ENCODE measurements around the gene LRRC8A.

Gene LRRC8A

GRCh38 chr9:128898382-128898781, 16.4 kb downstream of the LRRC8A start:
- H4K20me1 ChIP-seq (ENCODE audit: control insufficient read depth, insufficient read depth, low read depth, low read length): no peaks in the 10 kb centered on the region
- no peaks in the 10 kb centered on the region for H3F3A ChIP-seq (ENCODE audit: control insufficient read depth, insufficient read depth)
- no peak for TF ChIP-seq CTCF (IDR thresholded peaks at IDR 0.05; ENCODE audit: low read depth, low read length, poor library complexity, severe bottlenecking)
- no peak for TF ChIP-seq EZH2phosphoT487 (IDR thresholded peaks at IDR 0.05; ENCODE audit: borderline replicate concordance, low read length)
- H3K27ac ChIP-seq (ENCODE audit: low read depth, low read length): no peak overlapping the region
- H3K4me2 ChIP-seq (ENCODE audit: low read length): no peak overlapping the region
- H3K27me3 ChIP-seq (ENCODE audit: control insufficient read depth, low read length): no peaks in the 10 kb centered on the region
- peaks cover 16% of the 10 kb centered on the region; the same call in 1 of the 2 replicates for H3K36me3 ChIP-seq (ENCODE audit: control insufficient read depth, low read length)
- H3K9me2 ChIP-seq (replicated peaks; ENCODE audit: control insufficient read depth, low read length): no peaks in the 10 kb centered on the region
- no peaks in the 10 kb centered on the region for H3K9me3 ChIP-seq (ENCODE audit: control insufficient read depth, insufficient read depth, low read length)
- no peak overlapping the region for H3K4me3 ChIP-seq (ENCODE audit: low read length)
- H3K4me1 ChIP-seq (ENCODE audit: control insufficient read depth, low read length): peaks cover 20% of the 10 kb centered on the region
- peaks cover 7% of the 10 kb centered on the region for H3K79me2 ChIP-seq (ENCODE audit: control insufficient read depth, low read length)

- H3F3A ChIP-seq (ENCODE audit: control insufficient read depth, insufficient read depth): no peaks in the 10 kb centered on the region
- TF ChIP-seq EZH2phosphoT487 (IDR thresholded peaks at IDR 0.05; ENCODE audit: borderline replicate concordance, low read length) (no peak), CTCF (IDR thresholded peaks at IDR 0.05; ENCODE audit: low read depth, low read length, poor library complexity, severe bottlenecking) (no peak)
Measured at GRCh38 chr9:128898845-128899565, 17.1 kb downstream of the LRRC8A start.

GRCh38 chr9:128899566-128900322, 17.8 kb downstream of the LRRC8A start:
- Histone ChIP-seq H3K4me2 (ENCODE audit: low read length) (no peak overlapping the region), H3K4me1 (ENCODE audit: control insufficient read depth, low read length) (peaks cover 20% of the 10 kb centered on the region), H3K9me2 (replicated peaks; ENCODE audit: control insufficient read depth, low read length) (no peaks in the 10 kb centered on the region), H3K9me3 (ENCODE audit: control insufficient read depth, insufficient read depth, low read length) (no peaks in the 10 kb centered on the region), H3K79me2 (ENCODE audit: control insufficient read depth, low read length) (peaks cover 7% of the 10 kb centered on the region), H3K36me3 (ENCODE audit: control insufficient read depth, low read length) (peaks cover 15% of the 10 kb centered on the region; the same call in 1 of the 2 replicates), H3K27me3 (ENCODE audit: control insufficient read depth, low read length) (no peaks in the 10 kb centered on the region), H3K4me3 (ENCODE audit: low read length) (no peak overlapping the region), H3F3A (ENCODE audit: control insufficient read depth, insufficient read depth) (no peaks in the 10 kb centered on the region), H4K20me1 (ENCODE audit: control insufficient read depth, insufficient read depth, low read depth, low read length) (no peaks in the 10 kb centered on the region), H3K27ac (ENCODE audit: low read depth, low read length) (no peak overlapping the region)
- TF ChIP-seq CTCF (IDR thresholded peaks at IDR 0.05; ENCODE audit: low read depth, low read length, poor library complexity, severe bottlenecking): no peak
- TF ChIP-seq EZH2phosphoT487 (IDR thresholded peaks at IDR 0.05; ENCODE audit: borderline replicate concordance, low read length): no peak

More at GRCh38 chr9:128898845-128899565, 17.1 kb downstream of the LRRC8A start:
- Histone ChIP-seq H3K36me3 (ENCODE audit: control insufficient read depth, low read length) (peaks cover 15% of the 10 kb centered on the region; the same call in 1 of the 2 replicates), H3K9me2 (replicated peaks; ENCODE audit: control insufficient read depth, low read length) (no peaks in the 10 kb centered on the region), H3K4me3 (ENCODE audit: low read length) (no peak overlapping the region), H3K27ac (ENCODE audit: low read depth, low read length) (no peak overlapping the region), H3K79me2 (ENCODE audit: control insufficient read depth, low read length) (peaks cover 7% of the 10 kb centered on the region), H3K9me3 (ENCODE audit: control insufficient read depth, insufficient read depth, low read length) (no peaks in the 10 kb centered on the region), H3K27me3 (ENCODE audit: control insufficient read depth, low read length) (no peaks in the 10 kb centered on the region), H3K4me2 (ENCODE audit: low read length) (no peak overlapping the region), H4K20me1 (ENCODE audit: control insufficient read depth, insufficient read depth, low read depth, low read length) (no peaks in the 10 kb centered on the region), H3K4me1 (ENCODE audit: control insufficient read depth, low read length) (peaks cover 20% of the 10 kb centered on the region)

Measured in DOHH2 (cell line).